GM04504 (cell line): ENCODE results near the gene SPATA45.

Source experiments
- DNase-seq: peaks from one replicate; pipeline ENCODE4 v3.0.0-alpha.2; 2012; ENCODE audit warnings: low read depth

The SPATA45 gene

GRCh38 chr1:212828395-212828794 lies 19.1 kb downstream of the SPATA45 start:
- no peak for DNase-seq

DNA sequence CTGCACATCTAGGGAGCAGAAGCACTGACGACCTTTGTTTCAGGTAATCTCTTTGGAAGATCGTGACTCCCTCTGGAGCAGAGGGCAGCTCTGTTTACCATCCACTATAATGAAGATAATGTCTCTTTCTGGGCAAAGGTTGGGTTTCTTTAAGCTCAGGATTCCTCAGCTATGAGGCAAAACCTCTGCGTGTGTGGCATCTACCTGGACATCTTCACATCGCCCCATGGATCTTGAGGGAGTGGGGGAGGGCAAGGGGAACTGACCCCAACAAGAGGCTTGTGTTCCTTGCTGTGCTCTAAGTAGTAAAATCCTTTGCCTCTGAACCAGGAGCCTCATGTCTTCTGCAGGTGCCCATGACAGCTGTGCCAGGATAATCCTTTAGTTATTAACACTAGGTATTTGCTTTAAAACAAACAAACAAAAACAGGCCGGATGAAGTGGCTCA lies 19.6 kb downstream of the SPATA45 start:
- DNase-seq, result no peak

GRCh38 chr1:212827171-212827776 lies 20.2 kb downstream of the SPATA45 start:
- DNase-seq, result no peak

DNA sequence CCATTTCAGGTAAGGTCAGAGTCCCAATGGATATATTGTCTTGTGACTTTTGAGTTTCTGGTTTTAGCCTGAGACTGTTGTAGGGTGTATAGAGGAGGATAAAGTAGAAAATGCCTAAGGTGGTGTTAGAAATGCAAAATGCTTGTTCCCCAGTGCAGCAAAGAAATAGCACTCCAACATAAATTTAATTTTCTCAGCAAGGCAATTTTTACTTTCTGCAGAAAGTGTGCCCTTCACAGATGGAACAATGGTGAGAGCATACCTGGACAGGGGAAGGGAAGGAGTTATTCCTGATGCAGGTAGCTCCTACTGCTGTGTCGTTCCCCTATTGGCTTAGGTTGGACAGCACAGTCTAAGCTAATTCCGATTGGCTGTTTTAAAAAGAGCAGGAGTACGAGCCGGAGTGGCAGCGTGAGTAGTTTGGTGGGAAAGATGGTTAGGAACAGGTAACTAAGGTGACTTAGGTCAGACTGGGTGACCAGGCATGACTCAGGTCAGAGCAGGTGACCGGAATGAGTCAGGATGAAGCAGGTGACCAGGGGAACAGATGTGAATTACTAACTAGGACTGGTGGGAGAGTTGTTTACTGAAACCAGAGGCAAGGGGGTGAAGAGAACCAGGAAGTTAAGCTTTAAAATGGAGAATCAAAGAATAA lies 21.5 kb downstream of the SPATA45 start:
- DNase-seq, result no peak

GRCh38 chr1:212824201-212824600 lies 23.2 kb downstream of the SPATA45 start:
- DNase-seq, result no peak

GRCh38 chr1:212822956-212823355 lies 24.5 kb downstream of the SPATA45 start:
- no peak for DNase-seq

DNA sequence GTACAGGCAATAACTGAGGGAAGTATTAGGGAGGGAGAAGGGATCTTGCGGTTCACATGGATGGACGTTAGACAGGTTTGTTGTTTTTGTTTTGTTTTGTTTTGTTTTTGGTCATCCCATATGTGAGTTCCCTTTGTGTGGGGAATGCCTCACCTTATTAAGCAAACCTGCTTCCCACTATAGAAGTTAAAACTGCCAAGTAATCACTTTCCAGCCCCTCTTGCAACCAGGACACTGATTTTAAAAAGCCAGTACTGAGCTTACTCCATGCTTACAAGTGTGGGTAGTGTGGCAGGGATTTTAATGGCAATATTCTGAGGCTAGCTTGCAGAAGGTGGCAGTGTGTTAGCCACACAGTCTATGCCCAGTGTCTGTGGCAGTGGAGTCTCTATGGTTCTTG lies 26.5 kb downstream of the SPATA45 start:
- DNase-seq, result no peak

GRCh38 chr1:212819726-212820125 lies 27.7 kb downstream of the SPATA45 start:
- no peak for DNase-seq

DNA sequence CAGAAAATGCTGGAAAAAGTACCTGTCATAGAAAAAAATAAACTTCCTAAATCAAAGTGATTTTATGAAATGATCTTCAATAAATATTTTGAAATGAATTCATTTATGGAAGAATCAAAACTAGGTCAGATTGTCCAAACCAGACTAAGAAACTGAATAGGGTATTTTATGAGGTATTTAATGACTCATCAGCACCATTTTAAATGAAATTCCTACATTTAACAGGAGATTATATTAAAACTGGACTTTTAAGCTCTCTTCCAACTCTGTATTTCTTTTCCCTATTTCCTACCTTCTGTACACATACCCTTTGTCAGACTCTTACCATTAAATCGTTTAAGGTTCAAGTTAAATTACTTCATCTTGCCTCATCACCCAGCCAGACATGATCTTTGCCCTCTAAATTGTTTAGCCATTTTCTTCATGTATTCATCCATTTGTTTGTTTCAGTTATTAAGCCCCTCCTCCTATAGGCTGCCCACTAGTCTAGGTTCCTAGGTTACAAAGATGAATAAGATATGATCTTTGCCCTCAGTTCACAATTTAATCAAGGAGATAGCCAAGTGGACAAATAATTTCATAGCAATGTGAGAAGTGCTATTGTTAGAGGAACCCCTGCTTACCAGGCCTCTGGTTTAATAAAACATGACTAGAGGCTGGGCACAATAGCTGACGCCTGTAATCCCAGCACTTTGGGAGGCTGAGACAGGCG lies 30.7 kb downstream of the SPATA45 start:
- no peak for DNase-seq

DNA sequence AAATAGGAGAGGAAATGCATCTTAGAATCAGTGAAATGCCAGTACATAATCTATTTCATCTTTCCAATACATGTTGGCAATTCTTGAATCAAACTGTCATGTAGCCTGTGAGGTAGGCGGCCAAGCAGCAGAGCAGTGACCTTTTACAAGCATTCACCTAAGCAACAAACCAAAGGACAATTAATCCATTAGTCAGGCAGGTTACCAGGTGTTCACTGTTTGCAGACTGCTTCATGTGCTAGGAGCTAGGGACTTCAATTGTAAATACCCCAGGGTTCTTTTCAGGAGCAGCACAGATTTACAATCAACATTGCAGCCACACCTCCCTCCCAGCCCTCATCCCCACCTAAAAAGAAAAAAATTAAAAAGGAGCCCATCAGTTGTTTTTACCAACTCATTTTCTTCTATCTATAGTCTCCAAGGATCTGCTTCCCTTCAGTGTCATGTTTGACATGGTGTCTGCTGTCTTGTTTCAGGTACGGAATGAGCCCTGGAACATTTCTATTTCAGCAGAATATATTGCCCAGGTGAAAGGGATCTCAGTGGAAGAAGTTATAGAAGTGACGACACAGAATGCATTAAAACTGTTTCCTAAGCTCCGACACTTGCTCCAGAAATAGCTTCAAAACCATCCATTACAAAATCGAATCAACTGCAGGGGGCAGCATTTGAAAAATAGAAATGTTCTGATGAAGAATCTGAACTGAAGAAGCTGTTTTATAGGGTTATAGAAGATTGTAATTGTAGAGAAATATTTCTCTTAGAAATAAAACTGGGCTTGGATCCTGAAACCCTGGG lies 32.7 kb downstream of the SPATA45 start:
- DNase-seq, result no peak

DNA sequence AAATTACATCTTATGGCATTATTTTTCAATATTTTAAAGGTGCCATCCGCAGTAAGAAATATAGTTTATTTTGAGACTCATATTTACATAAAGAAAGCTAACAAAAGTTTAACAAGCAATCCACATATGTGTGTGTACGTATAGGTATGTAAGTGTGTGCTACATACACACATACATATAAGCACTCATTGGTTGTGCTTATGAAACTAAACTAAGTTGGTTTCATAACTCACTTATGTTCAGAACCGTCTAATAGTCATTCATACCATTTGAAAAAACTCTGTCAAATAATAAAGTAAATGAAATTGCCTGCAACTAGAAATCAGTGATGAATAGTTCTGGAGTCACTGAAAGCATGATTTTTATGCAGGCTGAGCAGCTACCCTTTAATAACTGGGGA lies 41.7 kb downstream of the SPATA45 start:
- DNase-seq, result no peak

GRCh38 chr1:212797681-212798080 lies 49.8 kb downstream of the SPATA45 start:
- DNase-seq, result no peak

- DNase-seq, result no peak
Measured at GRCh38 chr1:212794561-212795014, 52.9 kb downstream of the SPATA45 start.

GRCh38 chr1:212792396-212792908 lies 55.0 kb downstream of the SPATA45 start:
- DNase-seq, result no peak

DNA sequence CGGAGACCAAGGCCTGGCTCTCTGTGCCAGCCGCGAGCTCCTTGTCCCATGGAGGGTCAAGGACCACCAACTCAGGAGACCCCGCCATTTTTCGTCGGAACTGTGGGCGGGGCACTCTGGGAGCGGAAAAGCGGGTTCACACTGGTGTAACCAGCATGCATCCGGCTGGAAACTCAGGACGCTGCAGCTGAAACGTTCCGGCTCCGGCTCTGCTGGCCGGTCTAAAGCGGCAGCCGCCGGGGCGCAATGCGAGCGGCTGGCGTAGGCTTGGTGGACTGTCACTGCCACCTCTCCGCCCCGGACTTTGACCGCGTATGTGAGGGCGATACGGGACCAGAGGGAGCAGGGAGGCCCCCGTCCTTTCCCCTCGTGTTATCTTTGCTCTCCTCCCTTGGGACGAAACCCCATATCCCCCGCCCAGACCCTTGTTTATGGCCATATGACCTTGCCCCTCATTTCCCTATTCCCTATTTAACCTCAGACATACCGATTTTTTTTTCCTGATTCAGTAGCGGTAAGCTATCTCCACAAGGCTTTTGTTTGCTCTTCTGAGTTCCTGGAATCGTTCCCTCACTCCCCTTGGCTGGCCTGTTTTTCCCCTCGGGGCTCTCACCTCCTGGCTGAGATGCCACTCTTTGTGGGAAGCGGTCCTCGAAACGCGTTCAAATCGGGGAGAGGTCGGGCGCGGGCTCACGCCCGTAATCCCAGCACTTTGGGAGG lies 55.6 kb downstream of the SPATA45 start, which contains the start of the genes NSL1 and TATDN3:
TSS of gene NSL1 (minus strand) at position 102 of the 720 bp plus-strand sequence. CDS start at position 88, 14 bp downstream.
TSS of gene TATDN3 (plus strand) at position 219 of the 720 bp plus-strand sequence. CDS start at position 247, 28 bp downstream.
- DNase-seq, result peak; percentile 87

DNA sequence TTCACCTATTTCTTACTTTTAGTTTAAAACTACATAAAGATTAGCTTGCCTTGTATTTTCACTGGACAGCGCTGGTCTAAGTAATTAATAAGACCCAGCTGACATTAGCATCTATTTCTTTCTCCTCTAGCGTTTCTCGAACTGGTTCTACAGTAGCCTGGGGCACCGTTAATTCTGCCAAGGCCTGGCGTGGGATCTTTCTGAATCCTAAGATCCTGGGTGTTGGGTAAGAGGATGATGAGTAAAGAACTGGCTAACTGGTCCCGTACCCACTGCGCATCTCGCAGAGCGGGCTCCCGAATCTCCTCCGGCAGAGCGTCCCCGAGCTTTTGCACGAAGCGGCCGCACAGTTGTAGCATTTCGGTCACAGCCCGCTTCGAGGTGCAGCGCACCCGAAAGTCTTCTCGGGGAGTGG lies 56.2 kb downstream of the SPATA45 start:
- DNase-seq, result peak; percentile 68

- no peak for DNase-seq
Measured at GRCh38 chr1:212785871-212786270, 61.6 kb downstream of the SPATA45 start.

DNA sequence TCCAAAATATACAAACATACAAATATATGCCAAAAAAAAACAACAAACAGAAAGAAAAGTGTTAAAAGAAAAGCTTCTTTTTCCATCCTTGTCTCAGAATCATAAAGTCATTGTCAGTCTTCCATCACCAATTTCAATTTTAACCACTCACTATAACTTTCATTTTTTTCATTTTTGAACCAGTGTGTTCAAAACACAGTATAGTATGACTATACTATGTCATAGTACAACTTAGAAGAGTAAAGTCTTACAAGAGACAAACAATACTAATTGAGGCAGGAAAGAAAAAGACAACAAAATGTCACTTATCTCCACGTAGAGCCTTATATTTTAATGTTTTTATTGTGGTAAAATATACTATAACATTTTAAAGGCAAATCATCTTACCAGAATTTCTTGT lies 63.5 kb downstream of the SPATA45 start:
- DNase-seq, result no peak

- DNase-seq, result no peak
Measured at GRCh38 chr1:212782422-212783154, 64.9 kb downstream of the SPATA45 start.

GRCh38 chr1:212781225-212781624 lies 66.2 kb downstream of the SPATA45 start:
- DNase-seq, result no peak
